GM12891 (cell line): ENCODE data around the gene TMC6.

Source experiments
- PAX5 ChIP-seq: IDR thresholded peaks from 2 replicates; pipeline ENCODE4 v1.6.1; 2011; ENCODE audit warnings: low read length, moderate library complexity, mild to moderate bottlenecking; ENCODE audit not compliant: insufficient read depth, severe bottlenecking
- POLR2A ChIP-seq: IDR thresholded peaks from 2 replicates; pipeline ENCODE4 v1.6.1; 2011; ENCODE audit warnings: low read depth, low read length, control low read depth
- POLR2AphosphoS5 ChIP-seq: IDR thresholded peaks from 2 replicates; pipeline ENCODE4 v1.6.1; 2011; ENCODE audit warnings: low read depth, low read length, control low read depth
- POU2F2 ChIP-seq: IDR thresholded peaks from 2 replicates; pipeline ENCODE4 v1.6.1; 2011; ENCODE audit warnings: low read depth, mild to moderate bottlenecking, control low read depth, low read length, moderate library complexity
- SPI1 ChIP-seq: IDR thresholded peaks from 2 replicates; pipeline ENCODE4 v1.6.1; 2011; ENCODE audit warnings: low read depth, low read length, control low read depth
- TAF1 ChIP-seq: IDR thresholded peaks from 2 replicates; pipeline ENCODE4 v1.6.1; 2011; ENCODE audit warnings: low read depth, low read length, control low read depth

- TF ChIP-seq POLR2AphosphoS5 = no peak
- no peak for TF ChIP-seq POLR2A
- no peak for TF ChIP-seq TAF1
- no peak for TF ChIP-seq PAX5
- no peak for TF ChIP-seq POU2F2
- no peak for TF ChIP-seq SPI1
Observed at GRCh38 chr17:78127239-78127887, 1.2 kb downstream of the TMC6 start.
